ENCODE results near the gene HEMGN.

HEMGN gene

DNA sequence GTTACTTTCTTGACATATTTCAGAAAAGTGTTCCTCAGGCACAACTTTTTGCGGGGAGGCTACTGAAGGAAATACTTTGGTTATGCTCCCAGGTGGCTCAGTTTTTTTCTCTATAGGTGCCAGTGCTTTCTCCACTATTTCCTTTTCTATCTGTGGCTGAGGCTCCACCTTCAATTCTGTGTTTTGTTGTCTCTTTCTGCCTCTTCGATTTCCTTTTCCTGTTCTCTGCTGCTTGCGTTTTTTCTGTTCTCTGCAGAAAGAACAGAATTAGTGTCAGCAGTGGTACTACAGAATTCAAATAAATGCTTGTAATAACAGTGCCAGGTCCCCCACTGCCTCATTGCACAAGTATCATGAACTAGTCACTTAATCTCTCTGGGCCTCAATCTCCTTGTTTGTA, 7.0 kb downstream of the HEMGN start:
- DNase-seq (ENCODE audit: low read depth), result no peak

DNA sequence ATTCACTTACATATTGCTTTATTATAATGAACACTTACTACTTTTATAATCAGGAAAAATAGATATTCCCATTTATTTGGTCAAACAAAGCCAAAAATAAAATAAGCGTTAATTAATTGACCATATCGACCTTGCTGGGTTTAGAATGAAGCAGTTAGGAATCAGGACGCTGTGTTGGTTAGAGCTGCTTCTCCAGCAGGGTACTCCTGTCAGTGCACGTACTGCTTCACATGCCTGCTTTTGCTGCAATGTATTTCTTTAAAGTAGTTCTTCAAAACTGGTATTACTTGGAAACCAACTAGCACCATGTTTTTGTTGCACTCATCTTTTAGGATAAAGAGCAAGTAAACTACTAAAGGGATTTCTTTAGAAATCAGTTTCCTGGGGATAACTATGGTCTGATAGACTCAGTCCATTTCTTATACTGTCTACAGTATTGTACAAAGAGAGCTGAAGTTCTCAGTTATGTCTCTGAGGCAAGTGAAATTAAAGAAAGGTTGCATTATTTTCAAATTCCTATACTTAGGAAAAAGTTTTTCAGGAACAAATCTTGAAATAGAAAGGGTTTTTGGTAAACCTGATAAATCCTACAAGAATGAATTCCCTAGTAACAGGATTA, 8.9 kb downstream of the HEMGN start:
- DNase-seq (ENCODE audit: low read depth), result no peak

DNA sequence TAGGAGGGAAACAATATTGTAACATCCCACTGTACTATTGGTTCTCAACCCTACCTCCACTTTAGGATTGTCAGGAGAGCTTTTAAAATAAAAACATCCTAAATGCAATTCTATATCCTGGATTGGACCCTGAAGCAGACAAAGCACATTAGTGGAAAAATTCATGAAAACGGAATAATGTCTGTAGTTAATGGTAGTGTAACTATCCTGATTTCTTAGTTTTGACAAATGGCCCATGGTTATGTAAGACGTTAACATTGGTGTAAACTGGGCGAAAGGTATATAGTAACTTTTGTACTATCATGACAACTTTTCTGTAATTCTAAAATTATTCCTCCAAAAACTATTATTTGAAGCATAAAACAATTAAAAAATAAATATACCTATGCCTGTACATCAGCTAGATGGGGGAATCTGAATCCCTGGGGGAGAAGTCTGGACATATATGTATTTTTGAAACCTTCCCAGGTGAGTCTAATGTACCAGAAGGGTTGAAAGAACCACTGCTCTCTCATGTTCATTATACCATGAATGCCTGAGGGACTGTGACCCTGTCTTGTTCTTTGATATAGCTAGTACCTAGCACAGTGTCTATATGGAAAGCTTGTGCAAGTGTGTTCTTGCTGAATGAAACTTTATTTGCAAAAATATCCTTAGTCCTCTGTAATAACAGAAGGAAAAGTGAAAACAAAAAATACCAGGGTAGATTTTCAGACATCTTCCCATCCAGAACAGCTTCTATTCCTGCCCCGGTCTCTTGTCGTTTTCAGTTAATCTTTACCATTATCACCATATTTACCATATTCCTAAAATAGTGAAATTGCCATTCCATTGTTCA, 12.3 kb downstream of the HEMGN start:
- DNase-seq (ENCODE audit: low read depth), result no peak

DNA sequence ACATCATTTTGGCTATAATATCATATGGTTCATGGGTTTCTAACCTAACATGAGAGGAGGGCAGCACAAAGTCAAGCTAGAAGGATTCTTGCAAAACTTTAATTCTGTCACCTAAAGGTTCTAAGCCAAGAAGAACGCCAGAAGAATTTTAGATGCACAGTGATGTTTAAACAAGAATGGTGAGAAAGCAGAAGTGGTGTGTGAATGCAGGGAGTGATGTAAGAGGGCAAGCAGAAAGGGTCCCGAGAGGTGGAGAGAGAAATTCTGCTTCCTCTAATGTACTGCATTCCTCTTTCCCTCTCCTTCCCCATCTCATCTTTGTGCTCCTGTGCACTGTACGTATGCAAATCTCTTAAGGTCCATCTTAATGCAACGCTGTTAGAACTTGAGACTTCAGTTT, 13.6 kb downstream of the HEMGN start:
- DNase-seq (ENCODE audit: low read depth), result no peak

DNA sequence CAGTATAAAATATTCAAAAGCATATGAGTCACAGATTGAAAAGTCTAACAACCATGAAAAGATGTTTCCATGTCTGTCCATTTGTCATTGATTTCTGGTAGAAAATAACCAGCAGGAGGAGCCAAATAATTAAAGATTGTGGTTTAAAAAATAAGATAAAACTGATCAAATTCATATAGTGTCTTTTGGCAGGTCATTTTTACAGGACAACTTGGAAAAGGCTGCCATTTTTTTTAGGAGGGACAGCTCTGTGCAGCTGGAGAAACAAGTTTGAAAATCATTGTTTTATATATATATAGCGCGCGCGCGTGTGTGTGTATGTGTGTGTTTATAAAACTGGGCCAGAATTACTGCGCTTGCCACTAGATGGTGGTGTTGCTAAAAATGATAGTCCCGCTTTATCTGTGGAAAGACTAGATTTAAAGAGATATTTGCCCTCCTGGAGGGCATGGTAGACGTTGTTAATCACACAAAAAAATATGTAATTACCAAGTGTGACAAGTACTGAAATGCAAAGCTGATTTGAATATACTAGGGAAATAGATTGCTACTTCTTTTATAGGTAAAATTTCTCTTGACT, 14.4 kb downstream of the HEMGN start:
- DNase-seq (ENCODE audit: low read depth), result peak; percentile 60

DNA sequence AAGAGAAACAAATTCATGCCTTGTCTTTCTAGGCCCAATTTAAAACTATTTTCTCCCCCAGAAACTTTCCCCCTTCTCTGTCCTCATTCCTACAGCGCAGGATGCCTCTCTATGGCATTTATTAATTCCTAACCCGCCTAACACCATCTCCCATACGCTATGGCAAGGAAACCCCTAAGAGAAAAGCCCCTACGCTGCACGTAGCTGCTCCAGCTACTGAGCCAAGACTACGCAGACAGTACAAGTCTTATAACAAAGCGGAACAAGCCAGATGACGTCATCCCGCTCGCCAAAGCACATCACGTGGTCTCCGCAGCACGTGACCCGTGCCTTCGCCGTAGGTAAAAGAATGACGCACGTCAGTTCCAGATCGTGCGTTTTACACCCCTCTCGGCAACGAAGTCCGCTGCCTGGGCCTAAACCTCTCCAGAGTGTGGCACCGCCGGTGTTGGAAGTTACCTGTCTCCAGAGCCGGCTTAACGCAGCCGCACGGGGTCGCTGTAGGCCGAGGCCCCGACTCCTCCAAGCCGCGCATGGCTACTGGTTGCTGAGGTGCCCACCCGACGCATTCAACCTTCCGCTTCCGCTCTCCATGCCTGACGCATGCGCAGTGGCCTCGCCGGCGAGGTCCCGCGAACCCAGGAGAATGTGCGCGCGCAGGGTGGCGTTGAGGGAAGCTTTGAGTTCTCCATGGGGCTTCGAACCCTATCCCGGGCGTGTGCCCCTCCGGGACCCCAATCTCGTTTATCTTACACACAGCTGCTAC, 15.8 kb downstream of the HEMGN start, which contains the start of gene TRMO:
TRMO (minus strand) TSS at position 542 of the 766 bp plus-strand sequence; CDS start at position 535, 7 bp downstream.
- DNase-seq (ENCODE audit: low read depth), result peak; percentile 96

DNA sequence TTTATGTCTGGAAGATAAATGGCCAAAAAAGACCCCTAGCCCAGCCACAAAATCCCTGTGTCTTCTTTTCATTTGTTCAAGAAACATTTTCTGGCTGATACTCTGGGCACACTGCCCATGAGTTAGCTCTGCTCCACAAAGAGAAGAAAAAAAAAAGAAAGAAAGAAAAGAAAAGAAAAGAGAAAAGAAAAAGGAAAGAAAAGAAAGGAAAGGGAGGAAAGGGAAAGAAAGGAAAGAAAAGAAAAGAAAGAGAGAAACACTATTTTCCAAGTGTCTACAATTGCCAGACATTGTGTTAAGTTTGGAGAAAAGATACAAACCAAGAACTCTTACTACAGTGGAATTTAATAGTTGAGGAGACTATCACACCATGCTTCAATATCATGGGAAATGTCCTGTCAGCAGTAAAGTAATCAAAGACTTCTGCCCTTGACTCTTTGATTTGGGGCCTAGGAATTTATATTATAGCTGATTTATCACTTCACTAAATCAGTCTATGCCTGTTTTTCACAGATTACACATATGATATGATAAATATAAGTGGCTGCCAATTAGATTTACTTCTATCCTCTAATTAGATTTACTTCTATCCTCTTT, 18.7 kb downstream of the HEMGN start:
- no peak for DNase-seq (ENCODE audit: low read depth)

DNA sequence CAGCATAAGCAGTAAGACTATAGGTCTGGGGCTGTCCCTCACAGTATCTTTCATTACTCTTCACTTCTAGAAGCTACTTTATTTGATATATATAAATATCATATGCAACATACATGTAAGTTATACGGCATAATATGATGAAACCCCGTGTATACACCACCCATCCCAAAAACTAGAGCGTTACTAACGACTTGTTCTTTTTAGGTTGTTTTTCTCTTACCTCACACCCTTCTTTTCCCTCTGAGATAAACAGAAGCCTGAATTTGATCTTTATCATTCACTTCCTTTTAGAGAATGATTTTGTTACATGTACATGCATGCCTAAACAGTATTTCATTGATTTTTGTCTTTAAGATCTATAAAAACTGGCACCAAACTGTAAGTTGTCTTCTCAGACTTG, 19.4 kb downstream of the HEMGN start:
- DNase-seq (ENCODE audit: low read depth), result no peak

DNA sequence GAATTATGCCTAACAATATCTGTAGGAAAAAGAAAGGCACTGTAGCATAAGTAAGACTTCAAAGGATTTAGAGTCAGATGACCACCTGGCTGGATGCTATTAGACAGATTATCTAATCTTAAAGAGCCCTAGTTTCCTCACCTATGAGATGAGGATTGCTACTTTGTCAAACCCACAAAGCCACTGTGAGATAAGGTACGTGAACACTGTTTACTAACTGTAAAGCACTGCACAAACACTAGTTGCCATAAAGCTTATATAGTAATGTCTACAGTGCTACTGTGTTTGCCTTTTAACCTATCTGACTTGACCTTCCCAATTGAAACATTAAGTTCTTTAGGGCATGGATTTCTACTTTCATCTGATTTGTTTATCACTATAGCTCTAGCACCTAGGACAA, 26.0 kb downstream of the HEMGN start:
- DNase-seq (ENCODE audit: low read depth), result no peak

DNA sequence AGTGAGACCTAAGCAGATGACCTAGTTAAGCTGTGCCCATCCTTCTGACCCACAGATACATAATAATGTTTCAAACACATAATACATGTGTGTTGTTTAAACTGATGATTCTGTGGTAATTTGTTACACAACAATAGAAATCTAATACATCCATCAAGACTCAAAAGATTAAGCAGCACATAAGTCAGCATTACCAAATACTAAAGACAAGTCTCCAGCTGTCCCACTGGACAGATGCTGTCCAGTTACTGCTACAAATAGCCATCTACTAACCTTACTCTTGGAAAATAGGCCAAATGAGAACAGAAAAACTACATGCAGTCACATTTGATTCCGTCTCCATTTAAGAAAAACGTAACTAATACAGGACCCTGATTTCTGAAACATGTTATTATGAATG, 26.4 kb downstream of the HEMGN start:
- DNase-seq (ENCODE audit: low read depth), result no peak

DNA sequence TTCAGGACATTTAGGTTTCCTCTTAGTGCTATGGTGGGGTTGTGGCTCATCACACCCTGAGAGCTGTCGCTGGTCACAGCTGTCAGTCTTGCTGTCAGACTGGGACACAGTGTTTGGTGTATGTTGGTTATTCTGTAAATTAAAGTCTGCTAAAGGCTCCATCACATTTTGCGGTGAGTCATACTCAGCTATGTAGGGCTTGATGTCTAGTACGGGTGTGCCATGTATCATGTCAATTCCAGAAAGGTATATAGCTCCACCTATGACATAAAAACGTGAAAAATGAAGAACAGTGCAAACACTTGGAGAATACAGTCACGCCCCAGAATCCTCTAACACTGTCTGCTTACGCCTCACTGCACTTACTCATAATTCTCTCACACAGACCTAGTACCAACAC, 27.6 kb downstream of the HEMGN start:
- DNase-seq (ENCODE audit: low read depth), result no peak

DNA sequence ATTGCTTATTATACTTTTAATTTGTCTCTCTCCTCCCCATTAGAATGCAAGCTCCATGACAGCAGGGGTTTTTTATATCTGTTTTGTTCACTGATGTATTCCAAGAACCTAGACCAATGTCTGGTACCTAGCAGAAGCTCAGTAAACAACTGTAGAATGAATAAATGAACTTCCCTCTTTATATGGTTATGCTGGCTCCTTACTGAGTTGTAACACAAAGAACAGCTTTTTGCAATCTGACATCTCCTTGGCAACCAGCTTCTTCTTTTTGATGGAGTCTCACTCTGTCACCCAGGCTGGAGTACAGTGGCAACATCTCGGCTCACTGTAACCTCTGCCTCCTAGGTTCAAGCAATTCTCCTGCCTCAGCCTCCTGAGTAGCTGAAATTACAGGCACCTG, 29.3 kb downstream of the HEMGN start:
- no peak for DNase-seq (ENCODE audit: low read depth)

DNA sequence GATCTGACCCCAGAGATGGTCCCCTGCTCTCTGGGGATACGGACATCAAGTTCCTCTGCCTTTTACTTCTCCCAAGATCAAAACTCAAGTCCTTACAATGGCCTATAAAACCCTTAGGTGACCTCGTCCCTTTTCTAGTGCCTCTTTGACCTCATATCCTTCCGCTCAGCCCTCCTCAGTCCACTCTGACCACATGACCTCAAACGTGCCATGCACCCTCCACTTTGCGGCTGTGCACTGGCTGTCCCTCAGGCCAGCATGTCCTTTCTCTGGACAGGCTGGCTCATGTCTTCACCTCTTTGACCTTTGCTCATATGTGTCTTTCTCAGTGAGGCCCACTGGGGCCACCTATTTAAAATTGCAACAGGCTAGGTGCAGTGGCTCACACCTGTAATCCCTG, 30.3 kb downstream of the HEMGN start:
- no peak for DNase-seq (ENCODE audit: low read depth)

DNA sequence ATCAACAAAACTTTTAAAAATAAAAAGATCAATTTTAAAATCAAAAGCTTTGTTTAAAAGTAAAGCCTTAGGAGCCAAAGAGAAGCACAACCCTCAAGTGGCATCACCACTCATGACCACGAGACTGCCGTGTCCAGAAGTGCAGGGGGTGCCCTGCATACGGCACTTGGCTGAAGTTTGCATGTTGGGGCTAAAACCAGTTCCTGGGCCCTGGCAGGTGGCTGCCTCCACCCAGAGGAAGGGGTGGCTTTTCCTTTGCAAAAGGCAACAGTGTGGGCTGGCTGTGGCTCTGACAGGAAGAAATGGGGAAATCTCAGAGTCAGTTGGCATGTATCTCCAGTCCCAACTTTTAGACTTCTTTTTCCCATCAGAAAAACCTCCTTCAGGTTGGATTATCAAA, 30.9 kb downstream of the HEMGN start:
- no peak for DNase-seq (ENCODE audit: low read depth)

DNA sequence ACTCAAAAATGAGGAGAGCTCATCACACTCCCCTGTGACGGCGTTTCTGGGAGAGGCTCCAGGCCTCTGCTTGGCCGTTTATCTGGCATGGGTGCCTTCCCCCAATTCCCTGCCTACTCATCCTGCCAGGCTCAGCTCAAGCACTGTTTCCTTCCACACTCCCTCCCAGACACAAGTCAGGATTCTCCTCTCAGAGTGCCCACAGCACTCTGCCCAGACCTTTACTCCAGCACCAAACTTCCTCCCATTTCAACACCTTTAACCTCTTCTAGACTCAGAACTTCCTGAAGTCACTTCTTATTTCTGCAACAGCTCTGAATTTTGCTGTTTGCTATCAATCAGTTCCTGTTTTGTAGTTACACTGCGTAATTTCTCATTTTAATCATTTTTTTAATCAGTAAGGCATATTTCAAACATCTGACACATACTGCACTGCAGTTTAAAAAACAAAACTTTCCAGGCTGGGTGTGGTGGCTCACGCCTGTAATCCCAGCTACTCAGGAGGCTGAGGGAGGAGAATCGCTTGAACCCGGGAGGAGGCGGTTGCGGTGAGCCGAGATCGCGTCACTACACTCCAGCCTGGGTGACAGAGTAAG, 31.6 kb downstream of the HEMGN start:
- DNase-seq (ENCODE audit: low read depth), result peak; percentile 53

DNA sequence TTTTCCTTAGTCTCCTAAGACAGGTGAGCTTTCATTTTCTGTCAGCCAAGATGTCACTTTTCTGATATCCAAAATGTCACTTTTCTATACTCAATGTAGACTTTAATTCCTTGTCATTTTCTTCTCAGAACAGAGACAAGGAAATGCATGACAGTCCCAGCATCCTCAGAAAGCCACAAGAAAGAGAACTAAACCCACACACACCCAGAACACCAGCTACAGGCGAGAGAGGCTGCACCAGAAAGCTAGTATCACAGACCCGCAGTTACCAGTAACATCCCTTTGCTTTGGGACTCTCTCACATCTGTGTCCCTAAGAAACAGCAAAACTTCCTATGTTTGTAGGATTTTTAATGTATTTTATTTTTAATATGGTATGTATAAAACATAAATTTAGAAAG, 32.7 kb downstream of the HEMGN start:
- DNase-seq (ENCODE audit: low read depth), result peak; percentile 57

DNA sequence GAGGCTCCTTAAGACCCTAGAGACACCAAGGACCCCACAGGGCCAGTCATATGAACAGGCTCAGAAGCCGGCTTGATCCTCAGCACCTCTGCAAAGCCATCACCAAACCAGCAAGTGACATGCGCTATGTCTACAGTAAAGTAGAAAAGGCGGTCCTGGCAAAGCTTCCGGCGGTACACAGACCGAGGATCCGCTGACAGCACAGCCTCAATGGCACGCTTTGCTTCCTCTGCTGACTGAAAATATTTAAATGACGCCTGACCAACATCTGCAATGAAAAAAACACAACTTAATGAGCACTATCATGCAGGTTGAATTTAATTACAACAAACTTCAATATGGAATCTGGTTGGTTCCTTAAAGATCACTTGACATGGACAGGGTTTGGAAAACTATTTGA, 33.2 kb downstream of the HEMGN start:
- peak; percentile 47 for DNase-seq (ENCODE audit: low read depth)

DNA sequence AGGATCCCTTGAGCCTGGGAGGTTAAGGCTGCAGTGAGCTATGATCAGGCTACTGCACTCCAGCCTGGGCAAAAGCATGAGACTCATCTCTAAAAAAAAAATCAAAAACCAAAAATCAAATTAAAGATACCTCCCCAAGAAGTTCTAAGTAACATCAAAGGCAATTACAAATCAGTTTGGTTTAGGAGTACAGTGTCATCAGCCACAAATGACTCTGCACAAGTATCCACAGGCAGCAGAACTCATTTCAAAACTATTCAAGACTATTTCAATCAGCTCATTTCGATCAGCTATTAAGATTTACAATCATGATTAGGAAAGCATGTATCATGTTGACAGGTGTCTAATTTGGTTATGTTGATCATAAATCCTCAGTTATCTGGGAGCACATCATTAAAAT, 34.8 kb downstream of the HEMGN start:
- no peak for DNase-seq (ENCODE audit: low read depth)

DNA sequence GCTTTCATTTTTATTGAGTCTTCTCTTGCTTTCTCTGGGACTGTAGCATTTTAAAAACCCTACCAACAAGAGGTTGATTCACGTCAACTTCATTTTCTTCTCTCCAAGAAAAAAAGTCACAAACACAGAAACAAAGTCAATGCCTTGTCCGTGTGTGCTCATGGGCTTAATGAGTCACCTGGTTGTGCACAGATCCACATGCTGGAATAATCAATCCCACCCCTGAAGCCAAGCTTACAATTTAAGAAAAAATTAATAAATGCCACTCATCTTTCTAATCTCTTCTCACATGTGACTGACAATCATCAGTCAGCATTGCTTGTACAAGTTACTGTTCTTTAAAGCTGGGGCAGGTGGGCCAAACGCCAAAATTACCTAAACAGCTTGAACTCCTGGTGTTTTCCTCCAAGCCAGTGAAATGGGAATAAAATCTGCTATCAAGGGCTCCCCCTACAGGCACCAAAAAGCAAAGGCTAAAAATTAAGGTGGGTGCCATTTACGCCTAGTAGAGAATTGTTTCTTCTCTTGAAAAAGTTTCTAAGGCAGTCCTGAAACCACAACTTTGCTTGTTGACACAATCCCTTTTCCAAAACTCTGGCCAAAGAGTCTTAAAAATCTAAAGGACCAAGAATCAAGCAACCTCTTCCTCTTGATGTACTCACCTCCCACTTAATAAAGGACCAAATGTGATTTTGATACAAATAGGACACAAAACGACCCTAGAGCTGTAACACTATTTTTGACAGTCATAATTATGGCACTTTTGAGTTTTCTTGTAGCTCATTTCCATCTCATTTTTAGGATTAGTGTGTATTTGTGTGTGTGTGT, 37.0 kb downstream of the HEMGN start:
- no peak for DNase-seq (ENCODE audit: low read depth)

DNA sequence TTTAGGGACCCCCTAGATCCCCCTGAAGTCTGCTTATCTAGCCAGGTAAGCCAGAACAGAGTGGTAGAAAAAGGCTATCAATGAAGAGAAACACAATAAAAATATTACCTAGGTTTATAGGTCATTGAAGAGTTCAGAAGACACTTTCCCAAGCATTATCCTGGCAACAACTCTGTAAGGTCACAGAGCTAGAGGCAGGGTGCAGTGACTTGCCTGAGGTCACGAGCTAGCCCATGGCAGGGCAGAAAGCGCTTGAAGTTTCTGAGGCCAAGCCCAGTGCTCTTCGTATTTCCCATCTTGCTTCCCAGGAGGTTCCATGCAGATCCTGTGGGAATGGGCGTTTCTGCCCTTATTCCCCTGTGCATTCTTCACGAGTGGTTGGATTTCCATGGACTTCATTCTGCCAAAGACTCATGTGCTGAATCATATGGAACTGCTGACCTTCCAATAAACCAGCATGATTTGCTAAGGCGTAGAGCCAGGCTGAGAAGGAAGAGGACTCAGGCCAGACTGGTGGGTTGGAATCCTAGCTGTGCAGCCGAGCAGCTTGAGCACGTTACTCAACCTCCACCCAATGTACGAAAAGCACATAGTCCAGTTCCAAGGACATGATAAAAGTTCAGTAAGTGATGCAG, 37.8 kb downstream of the HEMGN start:
- no peak for DNase-seq (ENCODE audit: low read depth)

Data from T follicular helper cell (primary cell).